Left renal pelvis (tissue), 4 donors: Measurements from ENCODE around the gene BCO1. TPM values are rescaled to one million over a fixed set of nuclear protein-coding genes. Genes with fewer than 3 reads are reported as not detected.
A peak's percentile ranks its signal among the peaks of the same experiment; 100 is the strongest.
"Not testable (repeated sequence)": the region's sequence is repeated elsewhere in the genome, so short reads cannot be mapped to it uniquely, and the experiment has no call there.

Experiments used
- DNase-seq, 4 donors: peaks; one replicate each; pipeline ENCODE4 v3.0.0-alpha.2; 2013; ENCODE audit warnings: low read depth in 4 of 4, low spot score in 3 of 4
- polyA plus RNA-seq, 4 donors: library from polyadenylated mRNA; unstranded; fragments of 120-200 nt; gene quantifications; one replicate each; pipeline ENCODE4 v1.2.1, GENCODE V29; 2013; ENCODE audit not compliant: insufficient read length in 4 of 4

BCO1 gene
- 1 to 10 TPM in 3 of 4 donors, not detected in 1; 2.0 to 2.6 (median 2.5) TPM for polyA plus RNA-seq

GRCh38 chr16:81238296-81239011 lies at the start of gene BCO1:
BCO1 (plus strand) TSS chr16:81238689; CDS start chr16:81238909, 220 bp downstream.
- peak in 3 of 4 donors; percentile 38 to 64 (median 50) for DNase-seq

- DNase-seq = no peak
Measured at GRCh38 chr16:81189100-81189664, 49.3 kb upstream of the BCO1 start.

DNA sequence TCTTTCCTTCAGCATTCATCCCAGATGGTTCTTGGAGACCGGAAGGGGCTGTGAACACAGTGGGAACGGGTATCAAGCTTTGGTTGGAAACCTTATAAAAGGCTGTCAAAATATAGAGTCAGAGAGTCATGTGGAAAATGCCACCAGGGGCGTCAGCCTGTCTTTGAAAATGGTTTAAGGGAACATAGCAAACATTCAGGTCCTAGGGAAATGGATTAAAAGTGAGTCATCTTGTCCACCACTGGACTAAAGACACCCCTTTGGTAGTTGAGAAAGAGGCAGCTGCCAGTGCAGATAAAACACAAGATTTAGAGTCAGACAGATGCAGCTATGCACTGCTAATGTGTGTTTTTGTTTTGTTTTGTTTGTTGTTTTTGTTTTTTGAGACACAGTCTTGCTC lies 47.8 kb upstream of the BCO1 start:
- DNase-seq = no peak

- DNase-seq = no peak
Measured at GRCh38 chr16:81195885-81196534, 42.5 kb upstream of the BCO1 start.

DNA sequence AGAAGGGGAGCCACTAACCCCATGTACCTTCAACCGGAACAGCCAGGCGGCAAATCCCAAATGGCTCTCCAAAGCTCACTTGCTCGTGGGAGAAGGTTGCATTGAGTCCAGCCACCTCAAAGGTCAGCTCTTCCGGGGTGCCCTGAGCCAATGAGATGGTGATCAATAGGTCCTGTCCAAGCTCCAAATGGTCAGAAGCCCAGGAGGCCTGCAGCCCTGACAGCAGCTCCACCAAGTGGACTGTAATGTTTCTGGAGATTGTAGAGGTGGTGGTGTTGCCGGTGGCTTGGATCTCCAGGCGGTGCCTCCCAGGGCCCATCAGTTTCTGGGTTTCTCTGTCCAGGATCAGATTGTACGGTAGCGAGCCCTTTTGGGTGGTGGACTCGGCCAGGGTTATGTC lies 39.9 kb upstream of the BCO1 start:
- DNase-seq = no peak

GRCh38 chr16:81201267-81201666 lies 37.2 kb upstream of the BCO1 start:
- DNase-seq = no peak

GRCh38 chr16:81204798-81205680 lies 33.5 kb upstream of the BCO1 start:
- DNase-seq = peak in 3 of 4 donors; percentile 24 to 51 (median 44)

- no peak for DNase-seq
Measured at GRCh38 chr16:81207076-81207475, 31.4 kb upstream of the BCO1 start.

- DNase-seq = no peak
Measured at GRCh38 chr16:81210807-81211206, 27.7 kb upstream of the BCO1 start.

DNA sequence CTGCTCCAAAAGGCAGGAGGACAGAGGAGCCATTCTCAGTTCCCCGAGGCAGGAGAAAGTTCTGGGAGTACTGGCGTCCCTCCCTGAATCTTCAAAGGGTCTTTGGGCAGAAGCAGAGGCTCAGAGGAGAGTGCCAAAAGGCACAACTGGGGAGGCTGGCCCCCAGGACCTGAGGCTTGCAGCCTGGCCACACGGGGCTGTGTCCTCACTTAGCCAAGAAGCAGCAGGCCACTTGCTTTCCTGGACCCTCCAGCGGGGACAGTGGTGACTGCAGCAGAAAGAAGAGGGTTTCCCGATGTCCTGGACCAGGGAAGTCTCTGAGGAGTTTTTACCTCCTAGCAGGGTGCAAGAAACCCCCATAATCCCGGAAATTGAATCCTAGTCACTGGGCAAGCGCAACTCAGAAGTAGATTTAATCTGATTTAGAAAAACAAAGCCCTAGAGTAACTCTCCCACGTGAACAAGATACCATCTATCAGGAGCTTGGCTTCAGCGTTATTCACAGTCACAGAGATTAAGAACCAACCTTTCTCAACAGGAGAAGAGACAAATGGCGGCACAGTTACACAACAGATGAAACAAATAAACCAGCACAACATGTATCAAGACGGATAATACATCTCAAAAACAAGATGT lies 25.5 kb upstream of the BCO1 start:
- DNase-seq = no peak

- DNase-seq = no peak
Measured at GRCh38 chr16:81214745-81215166, 23.7 kb upstream of the BCO1 start.

DNA sequence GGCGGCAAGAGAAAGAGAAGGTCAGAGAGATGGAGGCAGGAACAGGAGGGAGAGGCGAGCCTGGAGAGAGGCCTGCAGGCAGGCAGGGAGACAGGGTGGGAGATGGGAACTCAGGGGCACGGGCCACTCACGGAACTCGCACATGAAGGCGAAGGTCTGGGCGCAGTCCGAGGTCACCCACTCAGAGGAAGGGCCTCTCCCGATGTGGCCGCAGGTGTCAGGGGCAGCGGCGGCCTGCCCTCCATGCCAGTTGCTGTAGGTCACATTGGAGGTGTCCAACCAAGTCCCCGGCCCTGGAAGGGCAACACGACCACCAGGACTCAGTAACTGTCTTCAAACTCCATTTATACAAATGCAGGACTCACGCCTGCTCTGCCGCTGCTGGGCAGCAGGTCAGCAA lies 22.4 kb upstream of the BCO1 start:
- DNase-seq = no peak

DNA sequence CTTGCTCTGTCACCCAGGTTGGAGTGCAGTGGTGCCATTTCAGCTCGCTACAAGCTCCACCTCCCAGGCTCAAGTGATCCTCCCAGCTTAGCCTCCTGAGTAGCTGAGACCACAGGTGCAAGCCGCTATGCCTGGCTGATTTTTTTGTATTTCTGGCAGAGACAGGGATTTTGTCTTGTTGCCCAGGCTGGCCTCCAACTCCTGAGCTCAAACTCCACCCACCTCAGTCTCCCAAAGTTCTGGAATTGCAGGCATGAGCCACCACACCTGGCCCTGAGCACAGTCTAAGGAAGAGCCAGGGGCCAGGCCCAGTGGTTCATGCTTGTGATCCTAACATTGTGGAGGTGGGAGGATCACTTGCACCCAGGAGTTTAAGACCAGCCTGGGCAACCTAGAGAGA lies 21.8 kb upstream of the BCO1 start:
- no peak for DNase-seq

DNA sequence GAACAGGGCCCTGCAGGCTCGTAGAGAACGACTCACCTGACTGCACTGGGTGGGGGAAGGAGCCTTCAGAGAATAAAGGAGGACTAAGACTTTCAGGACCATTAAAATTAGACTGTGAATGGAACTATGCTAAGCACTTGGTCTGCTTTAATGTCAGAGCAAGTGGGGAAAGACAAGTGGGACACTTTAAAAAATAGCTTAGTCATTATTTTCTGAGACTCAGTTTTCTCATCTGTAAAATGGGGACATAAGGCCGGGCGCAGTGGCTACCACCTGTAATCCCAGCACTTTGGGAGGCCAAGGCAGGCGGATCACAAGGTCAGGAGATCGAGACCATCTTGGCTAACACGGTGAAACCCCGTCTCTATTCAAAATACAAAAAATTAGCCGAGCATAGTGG lies 19.3 kb upstream of the BCO1 start:
- no peak for DNase-seq

- DNase-seq = no peak
Measured at GRCh38 chr16:81220349-81220748, 18.1 kb upstream of the BCO1 start.

GRCh38 chr16:81221731-81222130 lies 16.8 kb upstream of the BCO1 start:
- no peak for DNase-seq

DNA sequence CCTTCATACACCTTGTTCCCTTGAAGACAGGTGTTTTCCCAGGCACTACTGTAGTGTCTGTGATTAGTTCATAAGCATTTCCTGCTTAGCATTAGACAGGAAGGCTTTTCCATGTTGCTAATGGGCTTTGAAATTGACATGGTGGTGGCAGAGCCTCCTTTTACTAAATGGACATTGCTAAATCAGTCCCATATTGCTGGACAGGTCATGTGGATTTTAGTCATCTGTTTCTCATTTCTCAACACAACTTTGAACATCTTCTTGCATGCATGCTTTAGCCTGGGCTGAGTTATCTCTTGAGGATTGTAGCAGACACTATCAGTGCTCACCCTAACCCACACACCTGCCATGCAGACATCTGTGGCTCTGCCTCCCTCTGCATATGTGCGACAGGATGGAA lies 13.7 kb upstream of the BCO1 start:
- no peak for DNase-seq

GRCh38 chr16:81225697-81226096 lies 12.8 kb upstream of the BCO1 start:
- not testable (repeated sequence) for DNase-seq

DNA sequence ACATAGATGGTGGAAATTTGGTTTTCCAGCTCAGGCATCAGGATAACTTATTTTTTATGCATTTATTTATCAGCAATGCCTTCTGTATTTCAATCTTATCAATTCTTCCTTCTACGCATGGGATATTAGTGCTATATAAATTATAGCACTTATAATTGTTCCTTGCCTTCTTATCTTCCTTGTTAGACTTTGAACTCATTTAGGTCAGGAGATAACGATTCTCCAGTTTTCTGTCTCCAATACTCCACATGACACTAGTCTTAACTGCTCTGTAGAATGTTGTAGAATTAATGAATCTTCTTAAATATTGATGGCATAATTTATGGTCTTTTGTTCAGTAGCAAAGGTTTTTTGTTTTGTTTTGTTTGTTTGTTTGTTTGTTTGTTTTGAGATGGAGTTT lies 10.7 kb upstream of the BCO1 start:
- no peak for DNase-seq

DNA sequence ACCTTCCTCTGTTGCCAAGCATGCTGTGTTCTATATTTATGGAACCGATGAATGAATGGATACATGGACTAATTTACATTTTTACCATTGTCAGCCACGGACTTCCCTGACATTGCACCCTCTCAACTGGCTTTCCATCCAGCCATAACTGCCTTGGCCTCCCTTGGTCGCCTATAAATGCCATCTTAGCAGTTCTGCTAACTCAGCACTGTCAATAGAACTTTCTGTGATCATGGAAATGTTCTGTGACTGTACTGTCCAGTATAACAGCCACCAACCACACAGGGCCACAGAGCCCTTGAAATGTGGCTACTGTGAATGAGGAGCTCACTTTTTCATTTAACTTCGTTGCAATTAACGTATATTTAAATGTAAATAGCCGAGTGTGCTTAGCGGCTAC lies 8.7 kb upstream of the BCO1 start:
- DNase-seq = no peak
